Embryonic facial prominence (tissue), 1 donor: Measurements from ENCODE around the gene LYRM2.

ENCODE experiments used
- DNase-seq: peaks from one replicate; pipeline ENCODE4 v3.0.0-alpha.2; 2016; ENCODE audit errors: extremely low spot score

Gene LYRM2

GRCh38 chr6:89638320-89639195 lies at the start of gene LYRM2:
TSS of gene LYRM2 (minus strand) at chr6:89638747. CDS start at chr6:89638716, 31 bp downstream.
- peak; percentile 77 for DNase-seq

GRCh38 chr6:89688328-89688727 lies 49.8 kb upstream of the LYRM2 start:
- DNase-seq = no peak

- no peak for DNase-seq
Observed at GRCh38 chr6:89685311-89685710, 46.8 kb upstream of the LYRM2 start.

GRCh38 chr6:89682991-89683390 lies 44.4 kb upstream of the LYRM2 start:
- DNase-seq = no peak

GRCh38 chr6:89681983-89682564 lies 43.5 kb upstream of the LYRM2 start:
- DNase-seq = no peak

GRCh38 chr6:89680551-89680950 lies 42.0 kb upstream of the LYRM2 start:
- DNase-seq = no peak

- no peak for DNase-seq
Observed at GRCh38 chr6:89680150-89680549, 41.6 kb upstream of the LYRM2 start.

GRCh38 chr6:89679215-89680120 lies 40.9 kb upstream of the LYRM2 start:
- DNase-seq = no peak

GRCh38 chr6:89678531-89678930 lies 40.0 kb upstream of the LYRM2 start:
- no peak for DNase-seq

- no peak for DNase-seq
Observed at GRCh38 chr6:89675949-89676748, 37.6 kb upstream of the LYRM2 start.

- no peak for DNase-seq
Observed at GRCh38 chr6:89670935-89671565, 32.5 kb upstream of the LYRM2 start.

GRCh38 chr6:89669002-89669401 lies 30.5 kb upstream of the LYRM2 start:
- DNase-seq = no peak

- no peak for DNase-seq
Observed at GRCh38 chr6:89667872-89668556, 29.5 kb upstream of the LYRM2 start.

GRCh38 chr6:89662659-89663223 lies 24.2 kb upstream of the LYRM2 start:
- DNase-seq = no peak

GRCh38 chr6:89661559-89661958 lies 23.0 kb upstream of the LYRM2 start:
- DNase-seq = no peak

- no peak for DNase-seq
Observed at GRCh38 chr6:89660981-89661380, 22.4 kb upstream of the LYRM2 start.

GRCh38 chr6:89657445-89658158 lies 19.1 kb upstream of the LYRM2 start:
- no peak for DNase-seq

- no peak for DNase-seq
Observed at GRCh38 chr6:89655122-89655521, 16.6 kb upstream of the LYRM2 start.

GRCh38 chr6:89650579-89650978 lies 12.0 kb upstream of the LYRM2 start:
- no peak for DNase-seq
